ENCODE measurements around the gene MUSK.
"Not testable (repeated sequence)": the region's sequence is repeated elsewhere in the genome, so short reads cannot be mapped to it uniquely, and the experiment has no call there.

The MUSK gene

DNA sequence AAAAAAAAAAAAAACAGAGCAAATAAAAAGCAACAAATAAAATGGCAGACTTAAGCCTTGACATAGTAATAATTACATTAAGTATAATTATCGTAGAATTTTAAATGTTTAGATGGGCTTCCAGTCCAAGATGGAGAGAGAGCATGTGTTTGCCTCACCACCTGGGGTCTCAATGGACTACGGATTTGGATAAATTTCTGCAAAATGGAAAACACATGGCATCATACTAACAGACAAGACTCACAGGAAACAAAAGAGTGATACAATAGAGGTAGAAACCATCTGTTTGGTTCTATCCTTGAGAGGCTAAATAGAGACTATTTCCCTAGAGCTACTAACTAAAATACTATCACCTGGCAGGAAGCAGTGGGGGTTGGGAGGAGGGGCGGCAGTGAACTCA is 144.3 kb downstream of the MUSK start:
- no peak for DNase-seq (ENCODE audit: low read depth)

DNA sequence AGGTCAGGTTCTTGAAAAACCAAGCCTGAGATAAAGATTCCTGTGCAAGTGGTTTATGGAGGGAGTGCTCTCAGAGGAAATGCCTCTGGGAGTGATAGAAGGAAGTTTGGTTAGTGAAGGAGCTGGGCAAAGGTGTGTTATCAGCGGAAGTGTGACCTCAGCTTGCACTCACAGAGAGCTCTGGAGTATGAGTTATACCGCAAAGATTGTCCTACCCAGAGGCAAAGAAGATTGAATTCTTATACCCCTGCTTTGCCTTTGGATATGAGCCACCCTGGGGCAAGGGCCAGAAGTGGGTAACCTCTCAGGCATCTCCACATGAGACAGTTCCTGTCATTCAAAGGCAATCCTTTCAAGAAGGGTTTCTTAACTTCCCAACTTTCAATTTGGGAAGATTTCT is 145.6 kb downstream of the MUSK start:
- DNase-seq (ENCODE audit: low read depth) = no peak

DNA sequence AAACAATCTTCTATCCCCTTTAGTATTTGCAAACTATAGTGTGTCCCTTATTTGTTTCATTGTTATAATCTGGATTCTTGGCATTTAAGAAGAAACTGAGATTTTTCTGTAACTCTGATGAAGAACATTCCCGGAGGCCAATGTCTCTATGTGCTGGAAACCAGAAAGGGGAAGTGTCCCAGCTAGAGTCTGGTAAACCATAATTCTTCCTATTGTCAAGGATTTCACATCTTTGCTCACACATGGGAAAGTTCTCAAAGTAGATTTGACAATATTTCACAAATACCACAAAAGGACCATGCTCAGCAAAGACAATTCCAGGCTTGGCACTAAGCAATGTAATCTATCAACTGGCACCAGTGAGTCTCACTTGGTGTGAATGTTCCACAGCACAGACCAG is 146.8 kb downstream of the MUSK start:
- no peak for DNase-seq (ENCODE audit: low read depth)

DNA sequence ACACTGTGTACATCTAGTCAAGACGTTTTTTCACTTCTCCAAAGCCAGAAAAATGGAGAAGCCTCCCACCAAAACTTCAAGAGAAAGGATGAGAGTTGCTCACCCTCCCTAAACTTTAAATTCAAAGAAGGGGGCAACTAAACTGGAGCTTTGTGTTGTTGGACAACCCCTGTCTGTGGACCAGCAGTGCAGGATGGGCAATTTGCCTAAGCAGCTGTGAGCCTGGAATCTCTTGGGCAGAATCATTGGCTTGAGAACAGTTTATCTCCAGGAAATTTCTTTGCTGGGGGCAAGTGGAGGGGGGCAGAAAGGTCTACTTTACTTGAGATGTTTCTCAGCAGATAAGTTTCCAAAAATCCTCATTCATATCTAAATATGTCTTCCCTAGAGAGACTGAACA is 151.8 kb downstream of the MUSK start:
- no peak for DNase-seq (ENCODE audit: low read depth)

DNA sequence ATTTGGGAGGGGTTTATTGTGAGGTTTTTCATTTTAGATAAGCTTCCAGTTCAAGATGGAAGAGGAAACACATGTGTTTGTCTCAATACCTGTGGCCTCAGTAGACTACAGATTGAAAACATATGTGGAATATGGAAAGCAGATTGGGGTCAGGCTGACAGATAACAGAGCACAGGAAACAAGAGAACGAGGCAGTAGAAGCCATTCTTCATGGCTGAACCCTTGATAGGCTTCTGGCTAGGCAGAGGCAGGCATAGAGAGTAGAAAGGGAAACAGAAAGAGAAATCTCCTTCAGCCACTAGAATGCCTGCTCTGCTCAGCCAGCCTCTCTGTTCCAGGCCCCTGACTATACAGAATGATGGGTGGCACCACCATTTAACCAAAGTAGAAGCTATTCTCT is 152.5 kb downstream of the MUSK start:
- no peak for DNase-seq (ENCODE audit: low read depth)

DNA sequence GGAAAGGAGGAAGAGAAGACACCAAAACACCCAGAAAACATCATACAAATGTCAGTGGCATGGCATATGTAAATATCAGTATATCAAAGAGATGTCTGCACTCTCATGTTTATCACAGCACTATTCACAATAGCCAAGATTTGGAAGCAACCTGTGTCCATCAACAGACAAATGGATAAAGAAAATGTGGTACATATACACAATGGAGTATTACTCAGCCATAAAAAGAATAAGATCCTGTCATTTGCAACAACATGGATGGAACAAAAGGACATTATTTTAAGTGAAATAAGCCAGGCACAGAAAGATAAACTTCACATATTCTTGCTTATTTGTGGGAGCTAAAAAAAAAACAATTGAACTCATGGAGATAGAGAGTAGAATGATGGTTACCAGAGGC is 156.5 kb downstream of the MUSK start:
- DNase-seq (ENCODE audit: low read depth) = not testable (repeated sequence)

DNA sequence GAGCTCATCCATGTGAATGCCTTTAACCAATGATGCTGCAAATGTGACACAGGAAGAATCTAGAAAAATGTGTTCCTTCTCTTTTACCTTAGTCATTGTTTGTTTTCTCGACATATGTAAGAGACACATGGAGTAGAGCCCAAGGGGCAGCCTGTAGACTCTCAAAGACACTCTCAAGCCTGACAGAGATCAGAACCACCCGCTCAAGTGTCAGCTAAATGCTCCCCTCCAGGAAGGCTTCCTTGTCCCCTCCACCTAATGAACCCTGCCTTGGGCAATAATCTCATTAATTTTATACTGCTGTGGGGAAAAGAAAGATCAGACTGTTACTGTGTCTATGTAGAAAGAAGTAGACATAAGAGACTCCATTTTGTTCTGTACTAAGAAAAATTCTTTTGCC is 157.4 kb downstream of the MUSK start:
- DNase-seq (ENCODE audit: low read depth) = no peak

DNA sequence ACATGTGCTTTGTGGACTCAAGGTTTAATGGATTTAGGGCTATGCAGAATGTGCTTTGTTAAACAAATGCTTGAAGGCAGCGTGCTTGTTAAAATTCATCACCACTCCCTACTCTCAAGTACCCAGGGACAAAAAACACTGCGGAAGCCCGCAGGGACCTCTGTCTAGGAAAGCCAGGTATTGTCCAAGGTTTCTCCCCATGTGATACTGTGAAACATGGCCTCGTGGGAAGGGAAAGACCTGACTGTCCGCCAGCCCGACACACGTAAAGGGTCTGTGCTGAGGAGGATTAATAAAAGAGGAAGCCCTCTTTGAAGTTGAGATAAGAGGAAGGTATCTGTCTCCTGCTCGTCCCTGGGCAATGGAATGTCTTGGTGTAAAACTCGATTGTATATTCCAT is 157.8 kb downstream of the MUSK start:
- DNase-seq (ENCODE audit: low read depth) = not testable (repeated sequence)

DNA sequence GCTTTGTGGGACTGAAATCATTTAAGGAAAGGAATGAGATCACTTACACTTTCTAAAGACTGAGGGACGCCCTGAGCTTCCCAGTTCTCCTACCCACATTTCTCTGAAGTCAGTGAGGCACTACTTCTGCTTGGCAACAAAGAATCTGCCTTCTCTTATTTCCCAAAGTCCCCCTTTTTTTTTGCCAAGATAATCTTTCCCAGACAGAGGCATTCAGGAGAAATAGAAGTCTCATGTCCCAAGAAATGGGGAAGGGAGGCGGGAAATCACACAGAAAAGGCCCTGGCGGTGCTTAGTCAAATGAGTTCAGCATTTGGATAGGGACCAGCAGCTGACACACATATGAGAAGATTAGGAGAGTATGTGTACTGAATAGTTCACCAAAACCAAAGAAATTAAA is 159.7 kb downstream of the MUSK start:
- DNase-seq (ENCODE audit: low read depth) = no peak

DNA sequence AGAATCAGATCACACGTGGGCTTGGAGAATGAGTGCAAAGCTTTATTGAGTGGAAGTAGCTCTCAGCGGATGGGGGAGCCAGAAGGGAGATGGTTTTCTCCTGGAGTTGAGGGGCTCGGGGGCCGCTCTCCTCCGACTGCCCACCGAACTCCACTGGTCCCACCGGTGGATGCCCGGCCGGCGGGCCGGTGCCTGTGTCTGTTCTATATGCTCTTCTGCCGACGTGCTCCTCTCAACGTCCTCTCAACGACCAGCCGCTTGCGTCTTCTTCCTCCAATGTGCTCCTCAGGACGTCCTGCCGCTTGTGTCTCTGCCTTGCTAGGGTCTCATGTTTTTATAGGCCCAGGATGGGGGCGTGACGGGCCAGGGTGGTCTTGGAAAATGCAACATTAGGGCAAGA is 161.9 kb downstream of the MUSK start:
- DNase-seq (ENCODE audit: low read depth) = no peak

DNA sequence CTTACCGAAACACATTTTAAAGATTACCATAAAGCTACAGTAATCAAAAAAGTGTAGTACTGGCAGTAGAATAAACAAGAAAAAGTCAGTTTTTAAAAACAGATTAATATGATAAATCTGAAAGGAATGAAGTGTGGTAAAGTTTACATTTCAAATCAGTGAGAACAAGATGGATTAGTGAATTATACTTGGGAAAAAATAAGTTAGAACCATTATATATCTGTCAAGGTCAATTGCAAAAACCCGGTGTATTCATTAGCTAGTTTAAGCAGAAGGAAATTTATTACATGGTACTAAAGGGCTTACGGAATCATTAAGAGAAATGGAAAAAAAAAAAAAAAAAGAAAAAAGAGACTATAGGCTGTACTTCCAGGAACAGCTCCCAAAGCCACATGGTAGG is 164.3 kb downstream of the MUSK start:
- DNase-seq (ENCODE audit: low read depth) = no peak

DNA sequence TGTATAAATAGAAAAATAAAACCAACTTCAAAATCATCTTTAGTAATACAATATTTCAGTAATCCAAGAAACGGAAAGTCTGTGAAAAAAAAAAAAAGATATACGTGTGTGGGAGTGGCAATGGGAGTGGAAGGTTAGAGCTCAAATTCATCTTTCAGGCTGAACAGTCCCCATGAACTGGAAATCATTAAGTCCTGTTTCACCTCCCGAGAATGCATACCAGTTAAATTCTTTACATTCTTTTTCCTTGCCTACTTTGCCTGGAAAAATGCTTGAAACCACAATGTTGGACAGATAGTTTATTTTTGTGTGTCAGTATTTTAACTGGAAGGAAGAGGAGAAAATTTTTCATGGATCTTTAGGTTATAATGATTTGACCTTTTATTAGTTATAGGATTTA is 166.8 kb downstream of the MUSK start:
- no peak for DNase-seq (ENCODE audit: low read depth)

DNA sequence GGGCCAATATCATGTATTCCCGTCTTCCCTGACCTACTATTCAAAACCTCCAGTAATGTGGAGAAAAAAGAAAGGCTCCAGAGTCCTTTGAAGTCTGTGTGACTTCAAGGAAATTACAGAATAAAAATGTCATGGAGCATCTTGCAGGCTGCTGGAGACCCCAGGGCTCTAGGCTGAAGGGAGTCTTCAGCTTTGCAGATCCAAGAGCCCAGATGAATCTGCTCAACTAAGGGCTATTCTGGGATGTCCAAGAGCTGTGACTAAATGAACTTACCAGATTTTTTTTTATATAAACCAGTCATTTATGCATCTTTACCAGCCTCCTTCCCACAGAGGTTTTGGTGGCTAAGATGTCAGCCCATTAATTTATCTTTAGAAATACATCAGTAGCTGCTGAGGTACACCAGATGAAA is 167.3 kb downstream of the MUSK start:
- no peak for DNase-seq (ENCODE audit: low read depth)

DNA sequence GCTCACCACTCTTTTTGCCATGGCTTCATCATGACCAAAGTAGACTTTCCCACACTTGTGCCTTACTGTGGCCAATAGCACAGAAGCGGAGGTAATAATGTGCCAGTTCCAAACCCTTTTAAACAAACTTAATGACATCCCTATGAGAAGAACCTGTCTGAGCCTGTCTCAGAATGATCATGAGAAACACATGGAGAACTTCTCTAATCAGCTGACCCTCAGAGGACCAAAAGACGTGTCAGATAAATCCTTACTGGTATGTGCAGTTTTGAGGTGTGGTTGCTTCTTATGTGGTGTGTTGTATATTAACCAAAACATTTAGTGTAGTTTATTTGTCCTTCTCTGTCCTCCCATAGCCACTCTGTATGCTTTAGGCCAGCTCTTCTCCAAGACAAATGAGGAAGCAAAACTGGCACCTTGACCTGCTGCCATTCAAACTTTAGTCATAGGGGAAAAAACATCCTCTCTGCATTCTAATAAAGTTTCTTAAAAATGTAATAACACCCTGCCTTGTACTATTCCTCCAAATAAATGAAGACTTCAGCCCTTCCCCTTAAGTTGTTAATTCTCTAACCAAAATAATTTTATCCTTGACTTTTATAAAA is 168.9 kb downstream of the MUSK start:
- DNase-seq (ENCODE audit: low read depth) = no peak

DNA sequence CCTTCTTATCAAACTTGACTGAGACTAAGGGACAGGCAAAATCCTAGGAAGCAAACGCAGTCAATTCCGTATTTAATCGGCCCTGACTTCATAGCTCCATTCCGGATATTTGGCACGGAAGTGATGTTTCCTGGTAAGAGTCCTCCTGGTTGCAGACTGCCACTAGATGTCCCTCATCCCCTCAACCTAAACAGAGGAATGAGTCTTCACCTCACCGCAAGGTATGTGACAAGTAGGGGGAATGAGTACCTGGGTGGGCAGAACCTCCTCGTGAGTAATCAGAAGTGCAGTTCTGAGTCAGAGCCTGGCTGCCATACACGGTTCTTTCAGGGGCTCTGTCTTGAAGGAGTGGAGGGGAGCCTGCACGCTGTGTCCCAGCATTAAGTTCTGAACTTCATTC is 173.6 kb downstream of the MUSK start:
- no peak for DNase-seq (ENCODE audit: low read depth)

DNA sequence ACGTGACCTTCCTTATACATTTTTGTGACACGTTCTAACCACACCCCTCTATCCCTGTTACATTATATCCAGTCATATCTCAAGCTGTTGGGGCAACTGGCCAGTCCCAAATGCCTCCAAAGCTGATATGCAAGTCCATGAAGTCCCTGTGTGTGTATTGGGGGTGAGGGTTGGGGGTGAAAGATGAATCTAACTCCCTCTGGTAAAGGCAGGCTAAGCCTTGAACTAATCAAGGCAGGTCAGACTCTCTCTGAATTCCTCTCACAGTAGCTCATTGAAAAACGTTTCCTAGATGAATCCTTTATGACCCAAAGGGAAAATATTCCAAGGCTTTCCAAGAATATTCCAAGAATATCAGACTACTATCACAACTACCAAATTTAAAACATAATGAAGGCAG is 174.4 kb downstream of the MUSK start:
- no peak for DNase-seq (ENCODE audit: low read depth)

DNA sequence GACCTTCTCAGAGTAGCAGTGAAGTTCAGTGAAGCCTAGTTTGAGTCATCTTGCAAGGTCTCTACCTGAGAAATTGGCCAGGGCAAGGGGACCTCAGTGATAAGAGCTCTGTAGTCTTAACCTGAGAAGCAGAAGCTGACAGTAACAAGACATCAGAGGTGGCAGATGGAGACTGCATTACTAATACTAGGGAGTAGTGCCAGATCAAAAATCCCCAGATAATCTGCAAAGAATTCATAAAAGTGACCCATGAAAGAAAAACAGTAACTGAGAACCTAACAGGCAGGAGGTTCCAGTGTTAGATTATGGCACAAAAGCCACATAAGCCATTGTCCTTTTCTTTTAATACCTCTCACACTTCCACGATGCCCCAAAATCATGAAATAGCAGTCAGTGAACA is 175.5 kb downstream of the MUSK start:
- DNase-seq (ENCODE audit: low read depth) = no peak

DNA sequence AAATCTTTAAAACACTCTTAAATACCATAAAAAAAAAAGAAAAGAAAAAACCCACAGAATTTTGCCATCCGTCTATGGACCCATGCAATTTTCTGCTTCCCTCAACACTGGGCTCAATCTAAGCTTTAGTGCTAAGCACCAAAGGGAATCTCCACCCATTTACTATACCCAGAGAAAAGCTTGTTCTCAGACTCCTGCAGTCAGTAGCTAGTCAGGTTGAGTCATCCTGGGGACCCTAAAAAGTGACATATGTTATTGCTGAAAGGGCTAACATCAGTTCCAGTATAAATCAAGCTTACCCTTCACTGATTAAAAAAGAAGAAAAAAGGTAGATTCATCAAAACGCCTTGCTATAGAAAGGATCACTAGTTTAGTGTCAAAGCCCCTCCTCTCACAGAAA is 177.6 kb downstream of the MUSK start:
- DNase-seq (ENCODE audit: low read depth) = no peak

DNA sequence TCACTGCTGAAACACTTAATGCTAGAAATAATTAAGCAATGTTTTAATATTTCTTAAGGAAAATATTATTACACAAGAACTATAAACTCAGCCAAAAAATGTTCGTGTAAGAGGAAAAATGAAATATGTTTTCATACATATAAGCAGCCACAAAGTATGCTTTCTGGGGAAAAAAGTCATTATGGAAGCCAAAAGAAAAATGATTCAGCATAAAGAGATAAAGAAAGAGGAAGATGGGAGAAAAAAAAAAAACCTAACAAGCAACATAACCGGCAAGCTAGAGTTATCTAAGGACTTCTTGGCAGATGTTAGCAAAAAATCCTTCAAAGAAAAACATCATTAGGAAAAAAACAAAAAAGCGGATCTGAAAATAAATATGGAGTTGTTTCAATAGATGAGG is 179.1 kb downstream of the MUSK start:
- no peak for DNase-seq (ENCODE audit: low read depth)

DNA sequence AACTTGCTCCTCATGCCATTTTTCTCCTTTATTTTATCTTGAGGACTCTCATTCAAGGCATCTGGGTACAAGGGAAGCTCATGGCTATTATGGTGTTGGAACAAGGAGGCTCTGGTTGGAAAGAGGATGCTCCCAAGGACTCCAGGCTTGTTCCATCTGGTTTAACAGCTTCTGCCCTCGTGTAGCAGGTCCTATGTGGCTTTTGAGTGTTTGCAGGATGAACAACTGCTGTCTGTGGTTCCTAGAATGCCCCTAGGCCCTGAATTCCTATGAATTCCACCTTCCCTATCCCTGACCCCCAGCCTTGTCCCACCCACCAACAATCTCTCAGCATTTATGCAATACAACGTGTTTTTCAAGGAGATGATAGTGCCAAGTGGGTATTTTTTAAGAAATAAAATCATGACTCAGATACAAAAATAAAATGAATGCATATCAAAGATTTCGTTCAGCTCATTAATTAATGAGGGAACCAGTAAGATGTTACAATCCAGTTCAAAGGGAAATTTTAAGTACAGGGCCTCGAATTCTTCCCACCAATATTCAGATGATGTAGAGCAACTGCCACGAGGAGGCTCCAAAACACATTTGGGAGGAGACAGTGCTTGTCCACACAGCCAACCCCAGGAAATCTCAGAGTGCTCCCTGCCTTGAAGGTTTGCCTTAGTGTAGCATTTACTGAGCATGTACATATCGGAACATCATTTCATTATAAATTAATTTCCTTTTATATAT is 182.0 kb downstream of the MUSK start:
- no peak for DNase-seq (ENCODE audit: low read depth)

Data from stimulated activated CD8-positive, alpha-beta memory T cell treated with anti-CD3 and anti-CD28 coated beads, Interleukin-4, amount 100 ng/mL, for 24 hours (primary cell).